ENCODE data around the gene ZFAND6.

The ZFAND6 gene

GRCh38 chr15:80059786-80060355, 395 bp downstream of the ZFAND6 start:
- H3K27me3 Mint-ChIP-seq (ENCODE audit: low read depth) = peaks cover 18% of the 10 kb centered on the region
- no peaks in the 10 kb centered on the region for H3K9me3 Mint-ChIP-seq
- no peaks in the 10 kb centered on the region for H3K36me3 Mint-ChIP-seq (ENCODE audit: low read depth)
- TF ChIP-seq CTCF (IDR thresholded peaks at IDR 0.05; ENCODE audit: unreplicated experiment in 3 of 3) = no peak
- H3K27ac Mint-ChIP-seq = peak overlapping the region; percentile 55 to 93 (median 85)
- H3K4me1 Mint-ChIP-seq = peaks cover 22% of the 10 kb centered on the region
- peak overlapping the region; percentile 91 to 95 (median 95) for H3K4me3 Mint-ChIP-seq

GRCh38 chr15:80060356-80061006, 1.0 kb downstream of the ZFAND6 start:
- peaks cover 22% of the 10 kb centered on the region for H3K4me1 Mint-ChIP-seq
- peak in 1 of 3 experiments; percentile 8 for TF ChIP-seq CTCF (IDR thresholded peaks at IDR 0.05; ENCODE audit: unreplicated experiment in 3 of 3)
- peak overlapping the region; percentile 55 to 93 (median 85) for H3K27ac Mint-ChIP-seq
- H3K36me3 Mint-ChIP-seq (ENCODE audit: low read depth) = no peaks in the 10 kb centered on the region
- peak overlapping the region; percentile 89 to 95 (median 94) for H3K4me3 Mint-ChIP-seq
- H3K27me3 Mint-ChIP-seq (ENCODE audit: low read depth) = peaks cover 14% of the 10 kb centered on the region
- H3K9me3 Mint-ChIP-seq = no peaks in the 10 kb centered on the region

- peak overlapping the region; percentile 89 to 95 (median 94) for H3K4me3 Mint-ChIP-seq
- no peaks in the 10 kb centered on the region for H3K36me3 Mint-ChIP-seq (ENCODE audit: low read depth)
- H3K4me1 Mint-ChIP-seq = peaks cover 22% of the 10 kb centered on the region
- no peaks in the 10 kb centered on the region for H3K9me3 Mint-ChIP-seq
- no peak for TF ChIP-seq CTCF (IDR thresholded peaks at IDR 0.05; ENCODE audit: unreplicated experiment in 3 of 3)
- H3K27ac Mint-ChIP-seq = peak overlapping the region in 2 of 3 experiments; percentile 40 to 62
- H3K27me3 Mint-ChIP-seq (ENCODE audit: low read depth) = peaks cover 13% of the 10 kb centered on the region
These were observed 2.1 kb downstream of the ZFAND6 start for GRCh38 chr15:80061582-80061981.

GRCh38 chr15:80066912-80067311, 7.4 kb downstream of the ZFAND6 start:
- no peaks in the 10 kb centered on the region for H3K9me3 Mint-ChIP-seq

GRCh38 chr15:80068578-80068977, 9.1 kb downstream of the ZFAND6 start:
- Mint-ChIP-seq H3K4me3 (no peak overlapping the region), H3K4me1 (peaks cover 25% of the 10 kb centered on the region), H3K27me3 (ENCODE audit: low read depth) (no peaks in the 10 kb centered on the region), H3K36me3 (ENCODE audit: low read depth) (no peaks in the 10 kb centered on the region), H3K9me3 (no peaks in the 10 kb centered on the region), H3K27ac (peak overlapping the region in 1 of 3 experiments; percentile 61)
- TF ChIP-seq CTCF (IDR thresholded peaks at IDR 0.05; ENCODE audit: unreplicated experiment in 3 of 3) = no peak

More at GRCh38 chr15:80066912-80067311, 7.4 kb downstream of the ZFAND6 start:
- no peaks in the 10 kb centered on the region for H3K27me3 Mint-ChIP-seq (ENCODE audit: low read depth)
- no peak overlapping the region for H3K27ac Mint-ChIP-seq
- no peaks in the 10 kb centered on the region for H3K36me3 Mint-ChIP-seq (ENCODE audit: low read depth)
- no peak overlapping the region for H3K4me3 Mint-ChIP-seq
- TF ChIP-seq CTCF (IDR thresholded peaks at IDR 0.05; ENCODE audit: unreplicated experiment in 3 of 3) = no peak
- H3K4me1 Mint-ChIP-seq = peaks cover 20% of the 10 kb centered on the region

GRCh38 chr15:80070840-80071239, 11.4 kb downstream of the ZFAND6 start:
- Mint-ChIP-seq H3K4me3 (no peak overlapping the region), H3K36me3 (ENCODE audit: low read depth) (no peaks in the 10 kb centered on the region), H3K27ac (peak overlapping the region; percentile 22 to 62 (median 61)), H3K27me3 (ENCODE audit: low read depth) (no peaks in the 10 kb centered on the region), H3K9me3 (no peaks in the 10 kb centered on the region), H3K4me1 (peaks cover 42% of the 10 kb centered on the region)
- no peak for TF ChIP-seq CTCF (IDR thresholded peaks at IDR 0.05; ENCODE audit: unreplicated experiment in 3 of 3)

All from nephron (organoid).